Hematopoietic multipotent progenitor cell treated with erythropoietin and hydrocortisone succinate and interleukin-3 and kit ligand, for 6 days (in vitro differentiated cells): ENCODE data around the gene DSN1.
"Not testable (repeated sequence)": the region's sequence is repeated elsewhere in the genome, so short reads cannot be mapped to it uniquely, and the experiment has no call there.

Experiments
- DNase-seq: peaks from one replicate; pipeline ENCODE4 v3.0.0-alpha.2; 2015

Gene DSN1

GRCh38 chr20:36773597-36774390 is at the start of gene DSN1:
Gene DSN1 (minus strand): TSS chr20:36773763. CDS start chr20:36771458, 2,305 bp downstream.
- peak; percentile 97 for DNase-seq

- DNase-seq: no peak
These were observed 49.6 kb upstream of the DSN1 start for GRCh38 chr20:36823121-36823520.

GRCh38 chr20:36821964-36822437 is 48.4 kb upstream of the DSN1 start:
- DNase-seq: peak; percentile 69

- no peak for DNase-seq
These were observed 47.4 kb upstream of the DSN1 start for GRCh38 chr20:36820928-36821327.

- no peak for DNase-seq
These were observed 46.5 kb upstream of the DSN1 start for GRCh38 chr20:36820073-36820472.

GRCh38 chr20:36819659-36820058 is 46.1 kb upstream of the DSN1 start:
- no peak for DNase-seq

- peak; percentile 68 for DNase-seq
These were observed 45.3 kb upstream of the DSN1 start for GRCh38 chr20:36818861-36819260.

- DNase-seq: no peak
These were observed 44.6 kb upstream of the DSN1 start for GRCh38 chr20:36818185-36818584.

- DNase-seq: no peak
These were observed 43.9 kb upstream of the DSN1 start for GRCh38 chr20:36817496-36817895.

GRCh38 chr20:36815454-36816091 is 42.0 kb upstream of the DSN1 start:
- DNase-seq: no peak

- no peak for DNase-seq
These were observed 39.3 kb upstream of the DSN1 start for GRCh38 chr20:36812594-36813463.

GRCh38 chr20:36808317-36809257 is 35.0 kb upstream of the DSN1 start:
- DNase-seq: peak; percentile 92

- no peak for DNase-seq
These were observed 32.5 kb upstream of the DSN1 start for GRCh38 chr20:36806049-36806448.

GRCh38 chr20:36805396-36805795 is 31.8 kb upstream of the DSN1 start:
- DNase-seq: no peak

- DNase-seq: no peak
These were observed 30.9 kb upstream of the DSN1 start for GRCh38 chr20:36804425-36804824.

- no peak for DNase-seq
These were observed 29.0 kb upstream of the DSN1 start for GRCh38 chr20:36802326-36803222.

- DNase-seq: no peak
These were observed 26.8 kb upstream of the DSN1 start for GRCh38 chr20:36800410-36800809.

- DNase-seq: not testable (repeated sequence)
These were observed 25.8 kb upstream of the DSN1 start for GRCh38 chr20:36799313-36799712.

- DNase-seq: no peak
These were observed 23.3 kb upstream of the DSN1 start for GRCh38 chr20:36796875-36797274.

GRCh38 chr20:36796117-36796516 is 22.6 kb upstream of the DSN1 start:
- DNase-seq: no peak

- DNase-seq: no peak
These were observed 22.1 kb upstream of the DSN1 start for GRCh38 chr20:36795691-36796090.
